Skeletal muscle satellite cell (primary cell): ENCODE results near the gene WFS1.

ENCODE experiments used
- H3K27me3 ChIP-seq: 2 replicates; pipeline ENCODE4 v1.7.0; 2013; ENCODE audit warnings: low read length; ENCODE audit not compliant: control insufficient read depth, insufficient read depth
- H3K36me3 ChIP-seq: 2 replicates; pipeline ENCODE4 v1.7.0; 2013; ENCODE audit warnings: mild to moderate bottlenecking, control low read depth, low read length; ENCODE audit not compliant: insufficient read depth
- H3K4me1 ChIP-seq: 2 replicates; pipeline ENCODE4 v1.7.0; 2013; ENCODE audit warnings: low read length; ENCODE audit not compliant: control insufficient read depth, insufficient read depth
- H3K4me2 ChIP-seq: 2 replicates; pipeline ENCODE4 v1.7.0; 2013; ENCODE audit warnings: mild to moderate bottlenecking, low read length
- H3K4me3 ChIP-seq: 2 replicates; pipeline ENCODE4 v1.7.0; 2013; ENCODE audit warnings: low read length
- H3K9ac ChIP-seq: 2 replicates; pipeline ENCODE4 v1.7.0; 2013; ENCODE audit warnings: mild to moderate bottlenecking, low read depth, low read length, moderate library complexity
- H3K9me3 ChIP-seq: replicated peaks from 2 replicates; pipeline ENCODE4 v1.7.0; 2013; ENCODE audit warnings: mild to moderate bottlenecking, control low read depth, low read length

Gene WFS1

GRCh38 chr4:6239968-6240367 is 29.7 kb upstream of the WFS1 start:
- peaks cover 19% of the 10 kb centered on the region for H3K27me3 ChIP-seq
- no peak overlapping the region for H3K4me3 ChIP-seq
- no peaks in the 10 kb centered on the region for H3K36me3 ChIP-seq
- no peak overlapping the region for H3K4me2 ChIP-seq
- no peak overlapping the region for H3K9ac ChIP-seq
- no peaks in the 10 kb centered on the region for H3K4me1 ChIP-seq
- no peaks in the 10 kb centered on the region for H3K9me3 ChIP-seq

GRCh38 chr4:6241062-6241845 is 28.4 kb upstream of the WFS1 start:
- no peak overlapping the region for H3K9ac ChIP-seq
- no peak overlapping the region for H3K4me3 ChIP-seq
- H3K27me3 ChIP-seq, result peaks cover 13% of the 10 kb centered on the region
- H3K4me1 ChIP-seq, result no peaks in the 10 kb centered on the region
- no peaks in the 10 kb centered on the region for H3K36me3 ChIP-seq
- no peak overlapping the region for H3K4me2 ChIP-seq
- H3K9me3 ChIP-seq, result no peaks in the 10 kb centered on the region

GRCh38 chr4:6242271-6243029 is 27.2 kb upstream of the WFS1 start:
- Histone ChIP-seq H3K9me3 (no peaks in the 10 kb centered on the region), H3K9ac (no peak overlapping the region), H3K36me3 (no peaks in the 10 kb centered on the region), H3K4me1 (no peaks in the 10 kb centered on the region), H3K27me3 (peaks cover 23% of the 10 kb centered on the region), H3K4me3 (no peak overlapping the region), H3K4me2 (no peak overlapping the region)

GRCh38 chr4:6245246-6246169 is 24.1 kb upstream of the WFS1 start:
- no peak overlapping the region for H3K9ac ChIP-seq
- H3K4me3 ChIP-seq, result peak overlapping the region; percentile 39
- H3K36me3 ChIP-seq, result no peaks in the 10 kb centered on the region
- H3K4me1 ChIP-seq, result no peaks in the 10 kb centered on the region
- peak overlapping the region; percentile 54 for H3K4me2 ChIP-seq
- H3K9me3 ChIP-seq, result no peaks in the 10 kb centered on the region
- peaks cover 43% of the 10 kb centered on the region for H3K27me3 ChIP-seq

GRCh38 chr4:6246170-6246634 is 23.4 kb upstream of the WFS1 start:
- Histone ChIP-seq H3K4me2 (no peak overlapping the region), H3K9me3 (no peaks in the 10 kb centered on the region), H3K4me3 (no peak overlapping the region), H3K9ac (no peak overlapping the region), H3K27me3 (peaks cover 45% of the 10 kb centered on the region), H3K4me1 (no peaks in the 10 kb centered on the region), H3K36me3 (no peaks in the 10 kb centered on the region)

- Histone ChIP-seq H3K4me1 (no peaks in the 10 kb centered on the region), H3K9ac (no peak overlapping the region), H3K4me3 (no peak overlapping the region), H3K4me2 (no peak overlapping the region), H3K36me3 (no peaks in the 10 kb centered on the region), H3K9me3 (no peaks in the 10 kb centered on the region), H3K27me3 (peaks cover 54% of the 10 kb centered on the region)
Observed at GRCh38 chr4:6248394-6248793, 21.3 kb upstream of the WFS1 start.

GRCh38 chr4:6250235-6250983 is 19.2 kb upstream of the WFS1 start:
- no peaks in the 10 kb centered on the region for H3K36me3 ChIP-seq
- H3K9ac ChIP-seq, result no peak overlapping the region
- no peak overlapping the region for H3K4me2 ChIP-seq
- H3K4me3 ChIP-seq, result no peak overlapping the region
- no peaks in the 10 kb centered on the region for H3K4me1 ChIP-seq
- peaks cover 57% of the 10 kb centered on the region for H3K27me3 ChIP-seq
- no peaks in the 10 kb centered on the region for H3K9me3 ChIP-seq

- H3K9ac ChIP-seq, result no peak overlapping the region
- no peaks in the 10 kb centered on the region for H3K9me3 ChIP-seq
- H3K27me3 ChIP-seq, result peaks cover 56% of the 10 kb centered on the region
- H3K4me1 ChIP-seq, result no peaks in the 10 kb centered on the region
- no peaks in the 10 kb centered on the region for H3K36me3 ChIP-seq
- H3K4me3 ChIP-seq, result no peak overlapping the region
- H3K4me2 ChIP-seq, result no peak overlapping the region
Observed at GRCh38 chr4:6250984-6251295, 18.7 kb upstream of the WFS1 start.

GRCh38 chr4:6251365-6251764 is 18.3 kb upstream of the WFS1 start:
- peaks cover 54% of the 10 kb centered on the region for H3K27me3 ChIP-seq
- no peaks in the 10 kb centered on the region for H3K9me3 ChIP-seq
- H3K4me2 ChIP-seq, result no peak overlapping the region
- no peak overlapping the region for H3K4me3 ChIP-seq
- H3K4me1 ChIP-seq, result no peaks in the 10 kb centered on the region
- no peak overlapping the region for H3K9ac ChIP-seq
- H3K36me3 ChIP-seq, result no peaks in the 10 kb centered on the region

GRCh38 chr4:6252051-6252450 is 17.6 kb upstream of the WFS1 start:
- Histone ChIP-seq H3K4me3 (no peak overlapping the region), H3K4me2 (no peak overlapping the region), H3K9me3 (no peaks in the 10 kb centered on the region), H3K4me1 (no peaks in the 10 kb centered on the region), H3K27me3 (peaks cover 47% of the 10 kb centered on the region), H3K9ac (no peak overlapping the region), H3K36me3 (no peaks in the 10 kb centered on the region)

- no peak overlapping the region for H3K4me3 ChIP-seq
- no peak overlapping the region for H3K9ac ChIP-seq
- H3K27me3 ChIP-seq, result peaks cover 42% of the 10 kb centered on the region
- H3K9me3 ChIP-seq, result no peaks in the 10 kb centered on the region
- no peaks in the 10 kb centered on the region for H3K4me1 ChIP-seq
- H3K4me2 ChIP-seq, result no peak overlapping the region
- no peaks in the 10 kb centered on the region for H3K36me3 ChIP-seq
Observed at GRCh38 chr4:6253111-6253510, 16.5 kb upstream of the WFS1 start.
